HUES64 (cell line): ENCODE data around the gene DDC.
"Not testable (repeated sequence)": the region's sequence is repeated elsewhere in the genome, so short reads cannot be mapped to it uniquely, and the experiment has no call there.

ENCODE experiments used
- H3K27ac ChIP-seq: 2 replicates; pipeline ENCODE4 v1.7.0; 2013; ENCODE audit warnings: low read depth, low read length, inconsistent platforms
- H3K27me3 ChIP-seq: 2 replicates; pipeline ENCODE4 v1.6.1; 2013; ENCODE audit warnings: mild to moderate bottlenecking, low read length; ENCODE audit not compliant: insufficient read depth
- H3K36me3 ChIP-seq: 2 replicates; pipeline ENCODE4 v1.6.1; 2013; ENCODE audit warnings: mild to moderate bottlenecking, low read length; ENCODE audit not compliant: insufficient read depth
- H3K4me1 ChIP-seq: 2 replicates; pipeline ENCODE4 v1.6.1; 2013; ENCODE audit warnings: mild to moderate bottlenecking, low read length, moderate library complexity; ENCODE audit not compliant: insufficient read depth
- H3K4me3 ChIP-seq: 2 replicates; pipeline ENCODE4 v1.5.1; 2013; ENCODE audit warnings: mild to moderate bottlenecking, low read length, moderate library complexity
- H3K9ac ChIP-seq: 2 replicates; pipeline ENCODE4 v1.6.1; 2013; ENCODE audit warnings: mild to moderate bottlenecking, low read depth, low read length
- H3K9me3 ChIP-seq: 2 replicates; pipeline ENCODE4 v1.6.1; 2013; ENCODE audit warnings: low read depth, low read length; ENCODE audit not compliant: insufficient read depth
- WGBS: fragments of 150-250, 120-280 bp; methylation state at CpG from one replicate; pipeline ENCODE4 v1.1.7; 2013; ENCODE audit warnings: missing lambda C conversion rate; 5-methylcytosine and 5-hydroxymethylcytosine counted together

DDC gene

DNA sequence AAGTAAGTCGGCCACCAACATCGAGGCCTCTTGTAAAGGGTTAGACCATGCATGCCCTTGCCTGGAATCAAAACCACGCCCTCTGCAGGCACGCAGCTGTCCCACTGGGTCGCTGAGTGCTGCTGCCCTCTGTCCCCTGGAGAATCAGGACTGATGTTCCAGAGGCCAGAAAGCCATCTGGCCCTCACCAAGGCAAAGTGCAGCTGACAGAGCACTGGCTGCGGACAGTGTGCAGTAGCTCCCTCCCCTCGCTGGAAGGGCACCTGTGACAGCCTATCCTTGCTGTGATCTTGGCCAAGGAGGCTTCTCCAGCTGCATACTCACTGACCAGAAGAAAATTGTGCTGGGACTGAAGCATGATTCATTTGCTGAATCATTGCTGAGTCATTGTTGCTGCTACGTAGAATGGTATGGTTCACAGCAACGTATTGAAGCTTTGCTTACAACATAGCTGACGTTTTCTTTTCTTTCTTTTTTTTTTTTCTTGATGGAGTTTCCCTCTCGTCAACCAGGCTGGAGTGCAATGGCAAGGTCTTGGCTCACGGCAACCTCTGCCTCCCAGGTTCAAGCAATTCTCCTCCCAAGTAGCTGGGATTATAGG is 30.4 kb downstream of the DDC start:
- WGBS: 79% methylated on average over 12 of the region's 12 CpGs
- H3K36me3 ChIP-seq: no peaks in the 10 kb centered on the region
- H3K27ac ChIP-seq: no peak overlapping the region
- H3K9ac ChIP-seq: no peak overlapping the region
- H3K4me1 ChIP-seq: peaks cover 16% of the 10 kb centered on the region; the same call in 1 of the 2 replicates
- no peaks in the 10 kb centered on the region for H3K27me3 ChIP-seq
- H3K4me3 ChIP-seq: no peak overlapping the region
- no peaks in the 10 kb centered on the region for H3K9me3 ChIP-seq

DNA sequence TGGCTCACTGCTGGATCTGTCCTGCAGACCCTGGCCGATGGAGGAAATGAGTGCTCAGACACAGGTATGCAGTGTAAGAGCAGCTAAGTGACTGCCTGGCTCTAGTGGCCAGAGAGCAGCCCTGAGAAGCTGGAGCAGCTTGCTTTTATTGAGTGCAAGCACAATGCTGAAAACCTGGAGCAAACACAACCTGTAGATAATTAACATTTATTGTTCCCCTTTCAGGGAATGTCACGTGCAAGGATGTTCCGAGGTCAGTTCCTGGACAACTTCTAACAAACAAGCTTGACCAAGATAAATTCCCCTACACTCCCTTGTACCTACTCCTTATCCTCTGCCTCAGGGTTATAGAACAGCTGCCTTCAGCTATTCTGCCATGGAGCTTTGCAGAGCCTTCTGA is 31.3 kb downstream of the DDC start:
- H3K36me3 ChIP-seq: no peaks in the 10 kb centered on the region
- H3K9ac ChIP-seq: no peak overlapping the region
- H3K4me1 ChIP-seq: peaks cover 16% of the 10 kb centered on the region; the same call in 1 of the 2 replicates
- H3K27ac ChIP-seq: no peak overlapping the region
- no peak overlapping the region for H3K4me3 ChIP-seq
- 91% methylated on average over 3 of the region's 3 CpGs for WGBS
- no peaks in the 10 kb centered on the region for H3K27me3 ChIP-seq
- H3K9me3 ChIP-seq: no peaks in the 10 kb centered on the region

DNA sequence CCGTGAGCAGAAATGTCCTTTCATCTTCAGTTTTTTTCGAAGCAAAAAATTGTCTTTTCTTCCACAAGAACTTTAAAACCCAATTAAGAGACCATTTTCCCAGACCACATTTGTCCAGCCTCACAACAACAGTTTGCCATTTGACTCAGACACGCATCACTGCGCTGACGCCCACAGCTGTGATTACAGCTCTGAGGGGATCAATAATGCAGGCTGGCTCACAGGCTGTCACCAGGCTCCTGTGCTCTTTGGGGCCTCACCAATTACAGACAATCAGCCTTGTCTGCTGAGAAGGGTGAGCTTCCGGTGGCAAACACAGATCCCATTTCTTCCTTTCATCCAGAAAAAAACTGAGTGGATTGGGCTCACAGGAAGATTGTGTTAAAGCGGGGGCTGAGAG is 33.3 kb downstream of the DDC start:
- H3K4me1 ChIP-seq: peaks cover 21% of the 10 kb centered on the region; the same call in 1 of the 2 replicates
- no peaks in the 10 kb centered on the region for H3K36me3 ChIP-seq
- no peaks in the 10 kb centered on the region for H3K27me3 ChIP-seq
- no peaks in the 10 kb centered on the region for H3K9me3 ChIP-seq
- 90% methylated on average over 7 of the region's 7 CpGs for WGBS
- H3K9ac ChIP-seq: no peak overlapping the region
- no peak overlapping the region for H3K27ac ChIP-seq
- no peak overlapping the region for H3K4me3 ChIP-seq

DNA sequence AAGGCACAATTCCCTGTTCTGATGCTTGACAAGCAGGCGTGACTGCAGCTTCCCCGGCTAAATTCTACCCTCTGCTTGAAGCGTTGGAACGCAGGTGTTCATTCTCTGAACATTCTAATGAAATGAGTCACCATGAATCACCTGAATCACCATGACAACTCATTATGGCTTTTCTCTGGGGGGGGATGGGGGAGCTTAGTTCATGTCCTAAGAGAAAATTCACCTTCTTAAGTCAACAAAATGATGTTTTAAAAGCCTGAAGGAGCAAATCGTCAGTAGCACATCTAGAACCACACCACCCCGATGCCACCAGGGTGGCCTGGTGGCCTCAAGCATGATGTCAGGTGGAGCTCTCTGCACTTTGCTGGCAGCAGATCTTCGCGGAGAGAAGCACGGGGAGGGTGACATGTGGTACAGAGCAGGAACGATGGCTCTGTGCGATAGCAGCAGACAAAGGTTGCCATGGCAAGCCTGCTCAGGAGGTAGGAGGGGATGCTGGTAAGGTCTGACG is 33.7 kb downstream of the DDC start:
- WGBS: 64% methylated on average over 12 of the region's 12 CpGs
- H3K9ac ChIP-seq: peak overlapping the region; percentile 32; the same call in 1 of the 2 replicates
- peak overlapping the region; percentile 27; the same call in 1 of the 2 replicates for H3K27ac ChIP-seq
- H3K27me3 ChIP-seq: no peaks in the 10 kb centered on the region
- H3K4me3 ChIP-seq: no peak overlapping the region
- H3K4me1 ChIP-seq: peaks cover 21% of the 10 kb centered on the region; the same call in 1 of the 2 replicates
- no peaks in the 10 kb centered on the region for H3K36me3 ChIP-seq
- H3K9me3 ChIP-seq: no peaks in the 10 kb centered on the region

DNA sequence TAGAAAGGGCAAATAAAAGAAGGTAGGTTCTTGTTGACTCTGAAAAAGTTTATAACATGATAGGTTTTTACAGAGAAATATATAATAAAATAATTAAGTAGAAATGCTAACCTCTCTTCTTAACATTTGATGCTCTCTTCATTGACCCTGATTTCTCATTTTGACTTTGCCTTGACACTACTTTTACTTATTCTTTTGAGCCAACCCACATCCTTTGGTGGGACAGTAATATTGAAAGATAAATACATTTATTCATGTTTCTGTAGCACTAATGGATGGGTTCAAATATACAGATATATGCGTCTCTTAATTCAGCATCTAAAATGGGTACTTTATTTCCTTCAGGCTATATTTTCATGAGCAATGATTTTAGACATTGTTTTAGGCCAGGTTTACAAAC is 34.4 kb downstream of the DDC start:
- Histone ChIP-seq H3K27me3 (no peaks in the 10 kb centered on the region), H3K4me3 (no peak overlapping the region), H3K27ac (no peak overlapping the region), H3K9me3 (no peaks in the 10 kb centered on the region), H3K36me3 (no peaks in the 10 kb centered on the region), H3K4me1 (peaks cover 21% of the 10 kb centered on the region; the same call in 1 of the 2 replicates), H3K9ac (peak overlapping the region; percentile 32; the same call in 1 of the 2 replicates)
- WGBS: 80% methylated on average over 1 of the region's 1 CpG

DNA sequence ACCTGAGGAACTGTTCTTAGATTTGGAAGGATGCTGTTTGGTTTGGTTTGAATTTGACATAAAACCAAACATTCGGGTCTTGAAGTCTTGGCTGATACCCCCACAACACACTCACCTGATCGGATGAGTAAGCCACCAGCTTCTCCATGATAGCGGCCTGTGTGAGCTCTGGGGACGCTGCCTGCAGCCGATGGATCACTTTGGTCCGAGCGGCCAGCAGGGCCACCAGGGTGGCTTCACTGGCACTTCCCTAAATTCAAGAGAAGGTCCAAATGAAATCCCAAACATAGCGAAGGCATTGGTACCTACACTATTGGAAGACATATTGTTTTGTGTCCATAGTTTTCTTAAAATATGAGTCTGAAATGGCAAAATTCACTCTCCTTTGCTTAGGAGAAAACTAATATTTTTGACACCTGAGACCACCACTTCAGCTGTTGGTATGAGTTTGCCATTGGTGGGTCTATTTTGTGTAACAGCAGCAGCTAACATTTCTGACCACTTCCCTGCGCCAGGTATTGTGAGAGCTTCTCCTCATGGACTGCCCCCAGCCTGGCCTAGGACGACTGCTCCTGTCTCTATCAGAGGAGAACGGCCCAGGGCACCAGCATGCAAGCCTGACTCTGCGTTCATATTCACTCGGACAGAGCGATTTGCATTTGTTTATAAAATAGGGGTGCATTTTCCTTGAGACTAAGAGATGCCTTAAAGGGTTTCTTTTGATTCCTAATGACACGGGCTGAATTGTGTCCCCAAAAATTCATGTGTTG is 35.9 kb downstream of the DDC start:
- peaks cover 21% of the 10 kb centered on the region; the same call in 1 of the 2 replicates for H3K4me1 ChIP-seq

DNA sequence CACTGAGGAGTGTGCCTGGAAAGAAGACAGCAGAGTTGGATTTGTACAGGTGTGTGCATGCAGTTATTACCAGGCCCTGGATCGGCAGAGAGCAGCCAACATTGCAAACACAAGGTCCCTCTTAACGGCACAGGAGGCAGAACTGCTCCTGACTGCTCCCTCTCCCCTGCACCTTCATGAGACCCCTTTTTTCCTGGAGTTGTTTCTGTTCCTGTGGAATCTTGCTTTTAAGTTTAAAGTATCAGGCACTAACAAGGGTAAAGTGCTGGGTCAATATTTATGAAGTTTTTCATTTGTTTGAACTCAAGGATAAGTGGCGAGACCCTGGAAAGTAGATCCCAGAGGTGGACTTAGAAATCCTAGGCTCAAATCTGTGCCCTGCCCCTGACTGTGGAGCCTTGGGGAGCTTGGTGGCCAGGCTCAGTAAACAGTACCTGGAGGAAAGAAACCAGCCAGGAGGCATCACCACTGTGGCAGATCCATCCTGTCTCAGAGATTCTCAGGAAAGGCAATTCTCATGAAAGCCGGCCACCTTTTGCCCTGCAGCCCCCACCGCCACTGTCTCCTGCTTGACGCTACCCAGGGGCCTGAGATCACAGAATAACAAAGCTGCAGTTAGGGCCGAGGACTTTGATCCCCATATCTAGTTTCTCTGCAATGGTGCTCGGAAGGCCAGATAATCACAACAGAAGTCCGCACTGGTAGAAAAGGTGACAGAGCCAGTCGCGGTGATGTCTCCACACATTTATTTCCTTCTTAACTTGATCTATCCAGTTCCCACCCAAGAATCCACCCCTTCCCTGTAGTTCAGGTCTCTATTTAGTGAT is 36.7 kb downstream of the DDC start:
- Histone ChIP-seq H3K27ac (no peak overlapping the region), H3K36me3 (no peaks in the 10 kb centered on the region)
- 75% methylated on average over 11 of the region's 11 CpGs for WGBS

More for the DNA sequence above, 35.9 kb downstream of the DDC start:
- no peak overlapping the region for H3K9ac ChIP-seq
- H3K27ac ChIP-seq: no peak overlapping the region
- H3K4me3 ChIP-seq: no peak overlapping the region
- no peaks in the 10 kb centered on the region for H3K36me3 ChIP-seq
- H3K9me3 ChIP-seq: no peaks in the 10 kb centered on the region
- H3K27me3 ChIP-seq: no peaks in the 10 kb centered on the region
- 88% methylated on average over 15 of the region's 15 CpGs for WGBS

DNA sequence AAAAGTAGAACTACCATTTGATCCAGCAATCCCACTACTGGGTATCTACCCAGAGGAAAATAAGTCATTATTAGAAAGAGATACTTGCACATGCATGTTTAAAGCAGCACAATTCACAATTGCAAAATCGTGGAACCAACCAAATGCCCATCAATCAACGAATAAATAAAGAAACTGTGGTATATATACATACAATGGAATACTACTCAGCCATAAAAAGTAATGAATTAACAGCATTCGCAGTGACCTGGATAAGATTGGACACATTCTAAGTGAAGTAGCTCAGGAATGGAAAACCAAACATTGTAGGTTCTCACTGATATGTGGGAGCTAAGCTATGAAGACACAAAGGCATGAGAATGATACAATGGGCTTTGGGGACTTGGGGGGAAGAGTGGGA is 45.9 kb downstream of the DDC start:
- H3K27ac ChIP-seq, H3K9me3 ChIP-seq, H3K4me1 ChIP-seq, H3K36me3 ChIP-seq, H3K4me3 ChIP-seq, H3K9ac ChIP-seq, H3K27me3 ChIP-seq: not testable (repeated sequence)
- 96% methylated on average over 1 of the region's 3 CpGs for WGBS

More for the DNA sequence above, 36.7 kb downstream of the DDC start:
- no peak overlapping the region for H3K4me3 ChIP-seq
- no peaks in the 10 kb centered on the region for H3K9me3 ChIP-seq
- no peak overlapping the region for H3K9ac ChIP-seq
- no peaks in the 10 kb centered on the region for H3K27me3 ChIP-seq
- H3K4me1 ChIP-seq: peaks cover 21% of the 10 kb centered on the region; the same call in 1 of the 2 replicates

DNA sequence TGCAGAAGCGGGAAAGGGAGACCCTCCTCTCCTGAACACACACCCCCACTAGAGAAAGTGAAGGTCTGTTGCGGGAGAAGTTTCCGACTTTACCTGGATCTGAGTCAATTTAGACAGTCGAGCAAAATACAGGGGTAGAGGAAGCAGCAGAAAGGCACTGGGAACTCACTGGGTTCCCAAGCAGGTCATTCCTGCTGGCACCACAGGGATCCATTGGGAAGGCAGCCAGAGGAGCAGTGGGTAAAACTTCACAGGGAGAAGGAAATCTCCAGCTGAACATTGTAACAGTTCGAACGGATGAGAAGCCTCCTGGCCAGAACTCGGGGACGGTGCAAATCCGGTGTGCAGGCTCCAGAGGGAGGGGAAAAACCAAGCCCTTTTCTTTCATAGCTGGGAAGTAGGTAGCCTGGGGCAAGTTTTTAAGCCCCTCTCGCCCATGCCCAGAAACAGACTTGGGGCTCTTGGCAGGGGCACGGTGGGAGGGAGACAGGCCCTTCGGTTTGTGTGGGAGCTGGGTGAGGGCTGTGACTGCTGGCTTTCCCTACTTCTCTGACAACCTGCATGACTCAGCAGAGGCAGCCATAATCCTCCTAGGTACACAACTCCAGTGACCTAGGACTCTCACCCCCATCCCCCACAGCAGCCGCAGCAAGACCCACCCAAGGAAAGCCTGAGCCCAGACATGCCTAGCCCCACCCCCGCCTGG is 51.9 kb downstream of the DDC start:
- no peak overlapping the region for H3K4me3 ChIP-seq
- no peaks in the 10 kb centered on the region for H3K27me3 ChIP-seq
- no peak overlapping the region for H3K9ac ChIP-seq
- no peaks in the 10 kb centered on the region for H3K9me3 ChIP-seq
- WGBS: 92% methylated on average over 14 of the region's 14 CpGs
- no peaks in the 10 kb centered on the region for H3K36me3 ChIP-seq
- no peak overlapping the region for H3K27ac ChIP-seq
- H3K4me1 ChIP-seq: peaks cover 3% of the 10 kb centered on the region; the same call in 1 of the 2 replicates

DNA sequence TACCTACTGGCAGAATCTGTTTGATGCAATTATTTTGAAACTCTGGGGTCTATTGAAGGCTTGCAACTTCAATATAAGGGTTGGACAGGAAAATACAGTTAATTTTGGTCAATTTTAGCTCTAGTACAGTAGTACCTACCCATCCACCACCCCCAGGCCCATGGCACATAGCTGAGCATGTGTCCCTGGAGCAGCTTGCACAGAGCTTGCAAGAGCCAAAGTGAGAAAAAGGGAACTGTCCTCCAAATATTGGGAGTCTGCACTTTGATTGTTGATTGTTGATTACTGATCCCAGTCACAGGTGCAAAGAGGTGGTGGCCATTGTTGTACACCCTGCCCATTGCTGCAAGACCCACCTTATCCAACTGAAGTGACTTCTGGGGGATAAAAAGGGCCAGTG is 52.8 kb downstream of the DDC start:
- no peaks in the 10 kb centered on the region for H3K27me3 ChIP-seq
- H3K9ac ChIP-seq: no peak overlapping the region
- no peaks in the 10 kb centered on the region for H3K9me3 ChIP-seq
- no peaks in the 10 kb centered on the region for H3K36me3 ChIP-seq
- peaks cover 3% of the 10 kb centered on the region; the same call in 1 of the 2 replicates for H3K4me1 ChIP-seq
- no peak overlapping the region for H3K4me3 ChIP-seq
- H3K27ac ChIP-seq: no peak overlapping the region
